GM13976 (cell line): ENCODE data around the gene STRIT1.

Experiments
- DNase-seq: peaks from one replicate; pipeline ENCODE4 v3.0.0; 2012; ENCODE audit warnings: low spot score
- CTCF ChIP-seq: IDR thresholded peaks from 2 replicates; pipeline ENCODE4 v1.5.1; 2012; ENCODE audit warnings: borderline replicate concordance, mild to moderate bottlenecking; ENCODE audit not compliant: insufficient read depth; ENCODE audit errors: extremely low read depth, missing control alignments, control extremely low read depth
- in situ Hi-C: fragments of 300-500 bp; cut with MboI; formaldehyde crosslinking; loops from one replicate; pipeline ENCODE4 v1.12.0; 2022; ENCODE audit warnings: low sequenced_read_pairs, mixed read lengths, inconsistent platforms; ENCODE audit not compliant: unreplicated experiment

Gene STRIT1

GRCh38 chr3:155292693-155293092 lies 790 bp downstream of the STRIT1 start:
- no peak for DNase-seq
- TF ChIP-seq CTCF, result no peak
- in situ Hi-C loops, result no loop called here

GRCh38 chr3:155292133-155292532 lies 1.4 kb downstream of the STRIT1 start:
- DNase-seq, result no peak
- no peak for TF ChIP-seq CTCF
- in situ Hi-C loops, result no loop called here

- no peak for TF ChIP-seq CTCF
- in situ Hi-C loops, result no loop called here
- no peak for DNase-seq
These were observed 6.7 kb downstream of the STRIT1 start for GRCh38 chr3:155286736-155287135.

GRCh38 chr3:155285936-155286335 lies 7.5 kb downstream of the STRIT1 start:
- in situ Hi-C loops, result no loop called here
- TF ChIP-seq CTCF, result no peak
- DNase-seq, result no peak

GRCh38 chr3:155283092-155284056 lies 10.1 kb downstream of the STRIT1 start:
- no peak for DNase-seq

More at GRCh38 chr3:155283092-155284056, 10.1 kb downstream of the STRIT1 start:
- no peak for TF ChIP-seq CTCF
- in situ Hi-C loops, result no loop called here
